Omental fat pad (tissue), 4 donors: Measurements from ENCODE around the gene ZFYVE28. TPM values are rescaled to one million over a fixed set of nuclear protein-coding genes. Genes with fewer than 3 reads are reported as not detected.

Source experiments
- ATAC-seq: fragments of 150-250 bp; one replicate; pipeline ENCODE4 v1.9.1; 2016; ENCODE audit warnings: mild to moderate bottlenecking, moderate library complexity; ENCODE audit not compliant: low FRiP score
- DNase-seq: peaks from one replicate; pipeline ENCODE4 v3.0.0-alpha.2; 2019; ENCODE audit warnings: low spot score
- CTCF ChIP-seq, 3 donors: fragments of 450-650 bp; IDR thresholded peaks; one replicate each; pipeline ENCODE4 v1.5.1; 2016 to 2017; ENCODE audit warnings: antibody characterized with exemption in 3 of 3, mild to moderate bottlenecking in 3 of 3, moderate library complexity in 2 of 3
- total RNA-seq, 4 donors: library from RNA; depleted of rRNA; stranded (reverse); fragments of >200 nt; gene quantifications; one replicate each; pipeline ENCODE4 v1.1.0, GENCODE V29; 2016

ZFYVE28 gene
- total RNA-seq, 4 donors from 2014 or later, result 7.1 to 24.5 (median 16.7) TPM

- DNase-seq (no peak), ATAC-seq (no peak)
- no peak for TF ChIP-seq CTCF (IDR thresholded peaks at IDR 0.05)
Observed at GRCh38 chr4:2378898-2379297, 39.5 kb downstream of the ZFYVE28 start.

- no peak for TF ChIP-seq CTCF (IDR thresholded peaks at IDR 0.05)
- ATAC-seq, result no peak
- no peak for DNase-seq
Observed at GRCh38 chr4:2378401-2378800, 40.0 kb downstream of the ZFYVE28 start.

- DNase-seq (no peak), ATAC-seq (no peak)
- TF ChIP-seq CTCF (IDR thresholded peaks at IDR 0.05), result no peak
Observed at GRCh38 chr4:2377241-2377640, 41.2 kb downstream of the ZFYVE28 start.

- DNase-seq (no peak), ATAC-seq (no peak)
- TF ChIP-seq CTCF (IDR thresholded peaks at IDR 0.05), result no peak
Observed at GRCh38 chr4:2375427-2375826, 43.0 kb downstream of the ZFYVE28 start.

GRCh38 chr4:2373532-2373931 is 44.9 kb downstream of the ZFYVE28 start:
- DNase-seq (no peak), ATAC-seq (no peak)
- TF ChIP-seq CTCF (IDR thresholded peaks at IDR 0.05), result no peak

- no peak for TF ChIP-seq CTCF (IDR thresholded peaks at IDR 0.05)
- ATAC-seq, result no peak
- DNase-seq, result no peak
Observed at GRCh38 chr4:2372488-2373030, 45.9 kb downstream of the ZFYVE28 start.

- DNase-seq (no peak), ATAC-seq (no peak)
- TF ChIP-seq CTCF (IDR thresholded peaks at IDR 0.05), result no peak
Observed at GRCh38 chr4:2371765-2372487, 46.5 kb downstream of the ZFYVE28 start.
